HG03432 (cell line): Measurements from ENCODE around the gene TMEM218.

Source experiments
- ATAC-seq: cut with Tn5 transposase; IDR thresholded peaks from one replicate; pipeline ENCODE4 v1.9.1; 2021; ENCODE audit warnings: mild to moderate bottlenecking, moderate library complexity; ENCODE audit not compliant: unreplicated experiment

TMEM218 gene

DNA sequence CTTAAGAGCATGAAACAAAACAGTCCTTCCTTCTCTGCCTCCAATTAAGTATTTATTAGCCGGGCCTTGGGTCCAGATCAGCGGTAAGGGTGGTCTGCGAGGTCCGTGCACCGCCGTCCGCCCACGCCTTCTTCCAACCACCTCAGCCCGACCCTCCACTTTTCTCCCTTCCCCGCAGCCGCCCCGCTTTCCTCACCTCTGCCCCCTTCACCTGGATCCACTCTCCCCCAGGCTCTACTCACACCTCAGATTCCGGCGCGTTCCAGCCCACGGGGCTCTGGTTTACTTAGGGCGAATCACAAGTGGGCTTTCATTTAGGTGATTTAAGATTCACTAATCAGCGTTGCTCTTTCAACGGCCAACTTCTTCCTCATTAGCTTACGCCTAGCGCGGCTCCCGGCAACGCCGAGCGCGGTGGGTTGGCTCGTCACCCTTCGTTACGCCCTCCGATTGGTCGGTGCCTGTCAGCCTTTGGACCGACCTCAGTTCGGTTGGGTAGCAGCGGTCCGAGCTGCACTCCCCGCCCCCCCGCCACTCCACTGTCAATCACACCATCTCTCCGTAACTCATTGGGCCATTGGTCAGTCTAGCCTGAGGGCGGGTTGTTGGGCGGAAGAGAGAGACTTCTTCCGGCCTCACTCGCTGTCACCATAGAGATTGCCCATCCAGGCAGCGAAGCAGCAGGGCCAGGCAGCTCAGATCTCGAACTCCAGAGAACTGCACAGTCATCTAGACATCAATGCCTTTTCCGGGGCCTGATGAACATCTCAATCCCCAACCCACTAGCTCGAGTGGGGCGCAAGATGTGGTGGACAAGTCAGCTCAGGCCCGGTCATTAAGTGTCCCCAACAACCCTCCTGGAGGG lies at the start of gene TMEM218:
Gene TMEM218 (minus strand): TSS at position 284 of the 865 bp plus-strand sequence. CDS start 9,385 bp downstream, outside the sequence.
- ATAC-seq = peak; percentile 99

DNA sequence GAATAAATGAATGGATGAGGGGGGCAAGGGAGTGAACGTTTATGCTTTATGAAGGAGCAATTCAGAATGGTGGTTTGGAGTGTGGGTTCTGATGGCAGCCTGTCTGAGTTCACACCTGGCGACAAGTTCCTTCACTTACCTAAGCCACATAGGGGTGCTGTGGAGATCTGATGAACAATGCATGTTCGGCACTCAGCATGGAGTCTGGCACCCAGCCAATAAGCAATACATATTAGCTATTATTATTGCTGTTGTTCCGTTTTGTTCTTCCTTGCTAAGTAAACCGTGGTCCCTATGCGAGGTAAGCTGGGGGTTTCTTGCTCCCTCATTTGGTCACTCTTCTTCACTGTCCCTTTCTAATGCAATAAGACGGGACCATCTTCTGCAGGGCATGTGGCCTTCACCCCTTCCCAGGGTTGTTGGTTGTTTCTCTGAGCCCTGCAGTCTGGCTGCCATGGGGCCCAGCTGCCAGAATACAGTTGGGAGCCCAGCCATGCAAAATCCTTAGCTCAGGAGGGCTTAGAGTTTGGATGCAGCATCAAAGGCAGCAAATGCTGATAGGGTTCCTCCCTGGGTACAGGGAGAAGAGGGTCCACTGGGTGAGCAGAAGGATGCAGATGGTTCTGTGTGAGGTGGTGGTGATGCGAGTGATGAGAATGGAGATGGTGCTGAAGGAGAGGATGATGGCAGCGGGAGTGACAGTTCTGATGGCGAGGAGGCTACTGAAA lies 46.7 kb upstream of the TMEM218 start:
- no peak for ATAC-seq

DNA sequence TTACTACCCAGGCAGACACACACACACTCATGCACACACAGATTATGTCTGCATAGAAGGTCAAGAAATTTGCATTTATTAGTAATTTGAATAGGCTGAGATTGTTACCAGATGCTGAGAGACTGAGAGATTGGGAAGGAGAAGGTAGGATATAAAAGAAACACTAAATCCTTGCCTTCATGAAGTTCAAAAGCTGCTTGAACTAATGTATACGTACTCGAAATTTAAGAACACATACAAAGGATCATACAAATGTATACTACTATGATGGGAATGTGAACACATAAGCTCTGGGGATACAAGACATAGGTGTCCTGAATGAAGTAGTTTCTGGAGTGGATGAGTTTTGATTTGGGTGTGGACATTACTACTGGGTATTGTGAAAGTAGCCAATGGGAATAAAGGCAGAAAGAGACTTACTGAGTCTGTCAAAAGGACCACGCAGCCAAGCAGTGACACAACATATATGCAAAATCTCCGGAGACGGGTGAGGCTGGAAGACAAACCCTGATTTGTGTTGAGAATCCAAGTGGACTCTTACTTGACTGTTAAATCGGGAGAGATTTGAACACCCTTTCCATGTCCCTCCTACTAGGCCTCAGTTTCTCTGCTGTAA lies 45.8 kb upstream of the TMEM218 start:
- no peak for ATAC-seq

DNA sequence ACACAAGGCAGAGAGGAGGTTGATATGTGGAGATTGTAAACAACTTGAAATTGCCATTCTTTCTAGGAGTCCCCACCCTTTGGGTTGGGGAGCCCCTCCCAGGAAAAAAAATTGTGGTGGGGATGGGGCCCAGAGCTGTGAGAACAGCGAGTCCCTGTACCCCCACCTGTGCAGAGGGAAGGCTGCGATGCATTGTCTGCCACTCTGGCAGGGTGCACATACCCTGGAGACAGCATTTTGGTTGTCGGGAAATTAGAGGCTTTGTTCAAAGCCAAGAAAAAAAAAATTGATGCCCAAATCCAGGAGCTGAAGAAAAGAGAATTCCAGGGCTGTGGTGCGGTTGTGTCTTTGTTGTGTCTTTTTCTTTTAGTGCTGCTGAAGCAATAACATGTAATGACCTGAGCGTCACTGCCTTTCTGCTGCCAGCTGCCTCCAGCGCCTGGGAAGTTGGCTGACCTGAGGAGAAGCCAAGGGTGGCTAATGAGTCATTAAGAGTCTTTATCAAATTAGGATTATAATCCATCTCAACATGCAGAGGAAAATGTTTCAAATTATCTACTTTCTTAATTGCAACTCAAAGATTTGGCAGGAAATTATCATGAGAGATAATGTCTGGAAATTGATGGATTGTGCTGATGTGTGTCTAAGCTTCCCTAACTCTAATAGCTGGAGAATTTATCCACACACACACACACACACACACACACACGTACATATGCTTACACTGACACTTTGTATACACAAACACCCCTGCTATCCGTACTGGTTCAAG lies 45.1 kb upstream of the TMEM218 start:
- no peak for ATAC-seq

DNA sequence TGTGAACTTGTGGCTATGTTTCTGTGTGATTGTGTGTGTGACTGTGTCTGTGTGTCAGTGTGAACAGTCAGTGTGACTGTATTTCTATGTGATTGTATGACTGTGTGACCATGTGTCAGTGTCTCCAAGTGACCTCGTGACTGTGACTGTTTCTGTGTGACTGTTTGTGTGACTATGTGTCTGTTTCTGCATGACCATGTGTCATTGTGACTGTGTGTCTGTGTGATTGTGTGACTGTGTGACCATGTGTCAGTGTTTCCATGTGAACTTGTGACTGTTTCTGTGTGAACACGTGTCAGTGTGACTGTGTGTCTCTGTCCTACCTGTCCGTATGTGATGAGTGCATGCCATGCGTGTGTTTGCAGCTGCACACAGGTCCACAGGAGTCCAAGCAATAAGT lies 44.3 kb upstream of the TMEM218 start:
- ATAC-seq = no peak

DNA sequence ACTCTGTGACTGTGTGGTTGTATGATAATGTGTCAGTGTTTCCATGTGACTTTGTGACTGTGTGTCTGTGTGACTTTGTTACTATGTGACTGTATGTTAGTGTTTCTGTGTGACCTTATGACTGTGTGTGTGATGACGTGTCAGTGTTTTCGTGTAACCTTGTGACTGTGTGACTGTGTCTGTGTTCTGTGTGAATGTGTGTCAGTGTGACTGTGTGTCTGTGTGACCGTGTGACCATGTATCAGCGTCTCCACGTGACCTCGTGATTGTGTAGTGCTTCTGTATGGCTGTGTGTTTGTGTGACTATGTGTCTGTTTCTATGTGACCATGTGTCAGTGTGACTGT lies 43.6 kb upstream of the TMEM218 start:
- ATAC-seq = no peak

DNA sequence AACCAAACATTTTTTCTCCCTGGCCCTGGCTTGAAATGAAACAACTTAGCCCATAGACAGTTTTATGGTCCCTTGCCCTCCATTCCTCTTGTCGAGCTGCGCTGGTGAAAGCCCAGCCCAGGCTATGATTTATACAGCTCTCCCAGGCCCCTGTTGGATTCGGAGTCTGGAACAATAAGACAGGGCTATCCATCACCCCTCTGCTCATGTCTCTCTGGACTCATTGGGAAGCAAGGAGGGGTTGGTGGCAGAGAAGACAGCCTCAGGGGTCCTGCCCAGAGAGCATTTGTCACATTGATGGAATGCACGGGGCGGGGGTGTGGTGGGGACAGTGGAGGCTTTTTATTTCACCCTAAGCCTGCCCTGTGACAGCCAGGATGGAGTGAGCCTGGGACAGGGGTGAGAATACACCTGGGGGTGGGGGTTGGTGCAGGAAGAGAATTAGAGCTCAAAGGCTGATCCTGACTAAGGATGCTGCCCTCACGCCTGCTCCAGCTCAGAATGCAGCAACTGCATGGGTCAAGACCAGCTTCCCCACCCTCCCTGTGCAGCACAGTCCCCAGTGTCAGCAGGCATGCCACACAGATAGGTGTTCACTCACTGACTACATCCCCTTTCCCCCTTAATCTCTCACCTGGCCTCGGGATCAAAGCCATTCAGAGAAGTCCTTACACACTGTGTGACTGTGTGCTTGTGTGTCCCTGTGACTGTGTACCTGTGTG lies 43.1 kb upstream of the TMEM218 start:
- no peak for ATAC-seq

DNA sequence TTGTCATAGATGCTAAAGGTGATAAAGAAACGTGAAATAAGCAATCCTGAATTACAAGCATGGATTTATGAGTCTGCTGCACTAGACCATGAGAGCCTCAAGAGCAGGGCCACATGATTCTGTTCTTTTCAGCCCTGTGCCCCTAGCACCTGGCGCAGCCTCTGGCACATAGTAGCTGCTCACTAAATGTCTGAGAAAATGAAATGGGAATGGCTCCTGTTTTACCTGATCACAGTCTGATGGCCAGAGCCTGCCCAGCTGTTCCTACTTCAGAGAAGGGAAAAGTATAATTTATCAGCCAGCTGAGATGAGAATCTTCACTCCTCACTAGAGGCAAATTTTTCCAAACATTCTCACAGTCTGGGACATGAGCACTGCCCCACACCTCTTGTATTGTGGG lies 42.4 kb upstream of the TMEM218 start:
- ATAC-seq = no peak

DNA sequence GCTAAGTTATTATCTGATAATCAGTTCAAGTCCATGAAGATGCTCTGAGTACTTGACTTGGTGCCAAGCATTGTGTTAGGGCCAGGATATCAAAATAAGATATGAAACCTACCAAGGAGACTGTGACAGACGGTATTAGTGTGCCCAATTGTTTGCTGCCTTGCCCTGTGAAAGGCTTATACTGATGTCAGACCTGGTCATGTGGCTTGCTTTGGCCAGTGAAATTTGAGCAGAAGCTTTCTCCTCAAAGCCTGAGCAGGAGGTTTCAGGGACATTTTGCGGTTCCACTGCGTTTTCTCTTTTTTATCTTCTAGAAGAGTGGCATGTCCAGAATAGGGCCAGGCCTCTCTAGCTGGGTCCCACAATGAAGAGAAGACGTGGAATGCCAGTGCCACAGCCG lies 37.3 kb upstream of the TMEM218 start:
- ATAC-seq = no peak

DNA sequence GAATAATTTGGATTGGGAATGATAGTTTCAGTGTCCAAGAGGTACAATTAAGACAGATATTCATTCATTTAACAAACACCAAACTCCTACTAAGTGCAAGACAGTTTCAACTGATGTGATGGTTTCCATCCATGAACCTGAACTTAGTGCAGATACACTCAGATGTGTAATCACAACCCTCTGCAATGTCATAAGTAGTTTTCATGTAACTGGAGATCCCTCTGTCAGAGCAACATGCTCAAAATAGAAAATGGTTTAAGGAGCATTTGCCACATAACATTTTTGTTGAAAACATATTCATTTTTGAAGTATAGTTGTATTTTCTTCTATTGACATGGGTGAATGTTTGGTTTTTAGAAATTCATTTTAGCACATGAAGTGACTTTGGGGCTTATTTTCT lies 36.6 kb upstream of the TMEM218 start:
- ATAC-seq = no peak

DNA sequence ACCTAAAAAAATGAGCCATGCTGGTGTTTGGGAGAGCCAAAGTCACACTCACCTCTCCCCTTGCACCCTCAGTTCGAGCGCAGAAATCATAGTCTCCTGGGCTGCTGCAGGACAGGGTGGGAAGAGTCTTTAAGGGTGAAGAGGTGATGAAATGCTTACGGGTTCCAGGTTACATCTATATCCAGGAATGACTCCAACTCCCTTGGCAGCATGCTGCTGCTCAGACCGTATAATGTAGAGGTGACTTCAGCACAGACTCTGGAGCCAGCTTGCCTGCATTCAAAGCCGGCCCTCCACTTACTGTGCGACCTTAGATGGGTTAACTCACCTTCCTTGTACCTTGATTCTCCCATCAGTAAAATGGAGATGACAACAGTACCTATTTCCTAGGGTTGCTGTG lies 35.9 kb upstream of the TMEM218 start:
- ATAC-seq = no peak

DNA sequence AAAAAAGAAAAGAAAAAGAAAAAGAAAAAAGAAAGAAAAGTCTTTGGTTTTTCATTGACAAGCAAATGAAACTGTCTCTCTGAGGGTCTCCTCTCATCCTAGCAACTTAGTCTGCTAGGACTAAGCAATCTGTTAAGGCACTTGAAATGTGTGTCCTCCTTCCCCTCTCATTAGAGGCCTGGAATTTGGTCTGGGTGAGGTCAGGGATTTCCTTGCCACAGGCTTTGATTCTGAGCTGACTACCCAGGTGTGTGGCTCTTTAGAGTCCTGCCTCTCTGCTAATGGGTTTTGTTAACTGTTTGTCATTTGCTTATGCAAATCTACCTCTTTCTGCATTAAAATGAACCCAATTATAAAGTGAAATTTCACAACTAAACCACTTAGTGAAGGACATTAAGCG lies 34.8 kb upstream of the TMEM218 start:
- no peak for ATAC-seq

DNA sequence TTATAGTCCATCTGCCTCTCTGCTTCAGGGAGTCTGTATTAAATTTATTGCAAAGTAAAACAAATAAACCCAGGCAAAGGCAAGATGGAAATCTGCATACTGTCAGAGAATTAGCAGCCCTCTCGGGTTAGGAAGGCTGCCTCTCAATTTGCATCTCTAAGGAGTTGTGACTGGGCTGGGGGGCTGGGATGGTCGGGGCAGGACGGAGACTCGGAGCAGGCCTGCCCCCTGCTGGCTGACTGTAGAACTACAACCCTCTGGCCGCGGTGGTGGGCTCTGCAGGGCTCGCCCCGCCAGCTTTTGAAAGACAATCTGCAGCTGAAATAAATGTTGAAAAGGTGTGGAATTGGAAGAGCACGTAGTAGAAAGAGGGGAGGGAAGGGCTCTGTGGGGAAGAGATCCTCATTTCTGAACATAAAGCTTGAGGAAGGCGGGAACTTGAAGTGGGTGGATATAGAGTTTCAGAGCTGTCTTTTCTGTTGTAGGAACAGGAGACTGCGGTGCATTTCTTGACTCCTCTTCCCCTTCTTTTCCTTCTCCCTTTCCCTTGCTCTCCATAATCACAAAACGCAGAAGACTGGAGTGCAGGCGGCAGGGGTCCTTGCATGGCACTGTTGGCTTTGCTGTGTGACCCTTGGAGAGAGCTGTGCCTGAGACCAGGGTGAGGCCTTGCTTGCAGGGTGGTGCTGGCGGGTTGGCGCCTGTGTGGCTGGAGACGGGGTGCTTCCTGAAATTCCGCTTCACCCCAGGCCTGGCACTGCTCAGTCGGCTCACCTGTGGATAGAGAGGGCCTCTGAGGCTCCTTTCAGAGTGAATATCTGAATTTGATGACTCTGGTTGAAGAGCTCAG lies 30.5 kb upstream of the TMEM218 start:
- ATAC-seq = peak; percentile 83

DNA sequence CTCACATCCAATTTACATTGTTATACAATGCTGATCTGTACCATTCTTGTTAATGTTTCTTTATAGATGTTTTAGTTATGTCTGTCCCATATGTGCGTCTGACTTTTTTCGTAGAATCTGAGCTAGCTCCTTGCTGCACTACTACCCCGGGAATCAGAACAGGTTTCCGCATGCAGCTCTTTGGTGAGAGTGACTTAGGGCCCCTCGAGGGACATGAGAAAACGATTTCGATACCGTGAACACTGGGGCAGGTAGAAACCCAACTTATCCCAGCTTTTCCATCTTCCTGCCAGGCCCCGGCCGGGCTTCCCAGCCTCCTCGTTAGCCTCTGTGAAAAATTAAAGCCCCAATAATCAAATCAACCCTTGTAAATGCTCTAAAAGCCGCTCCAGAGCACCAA lies 29.8 kb upstream of the TMEM218 start:
- no peak for ATAC-seq

DNA sequence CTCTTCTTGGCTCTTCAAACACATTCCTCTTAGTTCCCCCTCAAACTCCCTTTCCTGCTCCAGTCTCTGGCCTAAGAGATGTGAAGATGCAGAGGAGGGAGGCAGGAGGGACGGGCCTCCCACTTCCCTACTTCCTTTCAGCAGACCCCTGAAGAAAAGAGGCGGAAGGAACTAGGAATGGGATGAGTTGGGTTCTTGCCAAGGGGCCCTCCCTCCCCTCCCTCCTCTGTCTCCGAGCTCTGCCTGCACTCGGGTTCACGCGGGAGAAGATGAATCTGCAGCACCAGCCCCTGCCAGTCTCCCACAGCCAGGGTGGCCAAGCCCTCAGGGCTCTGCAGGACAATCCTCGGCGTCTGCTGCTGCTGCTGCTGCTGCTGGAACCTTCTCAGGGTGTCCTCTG lies 28.8 kb upstream of the TMEM218 start:
- no peak for ATAC-seq

DNA sequence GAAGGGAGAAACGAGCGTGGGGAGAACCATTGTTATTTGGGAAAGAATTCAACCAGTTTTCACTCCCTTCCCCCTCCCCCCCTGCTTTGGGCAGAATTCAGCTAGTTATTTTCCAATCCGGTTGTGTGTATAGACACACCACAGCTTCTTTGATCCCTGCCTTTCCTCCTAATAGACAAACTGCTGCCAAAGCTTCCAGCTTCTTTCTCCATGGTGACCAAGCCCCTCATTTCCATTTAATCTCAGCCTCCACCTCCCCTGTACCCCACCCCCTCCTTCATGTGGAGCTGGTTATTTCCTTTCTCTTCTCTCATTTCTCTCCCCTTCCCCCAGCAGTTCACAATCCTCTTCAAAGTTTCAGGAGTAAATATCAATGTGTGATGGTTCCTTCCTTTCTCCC lies 28.4 kb upstream of the TMEM218 start:
- ATAC-seq = no peak

DNA sequence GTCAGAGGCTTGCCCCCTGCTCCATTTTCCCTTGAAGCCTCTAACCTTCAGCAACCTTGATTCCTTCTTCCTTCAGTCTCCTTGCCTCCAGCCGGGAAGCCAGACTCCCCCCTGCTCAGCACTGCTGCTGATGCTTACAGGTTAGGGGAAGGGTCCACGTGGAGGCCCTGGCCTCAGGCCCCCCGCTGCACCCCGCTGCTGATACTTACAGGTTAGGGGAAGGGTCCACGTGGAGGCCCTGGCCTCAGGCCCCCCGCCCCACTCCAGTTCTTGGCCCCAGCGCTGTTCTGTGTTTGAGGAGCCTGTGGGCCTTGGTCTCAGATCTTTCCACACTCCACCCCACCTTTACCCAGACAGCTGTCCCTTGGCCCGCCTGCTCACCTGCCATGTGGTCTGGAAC lies 27.5 kb upstream of the TMEM218 start:
- ATAC-seq = no peak

DNA sequence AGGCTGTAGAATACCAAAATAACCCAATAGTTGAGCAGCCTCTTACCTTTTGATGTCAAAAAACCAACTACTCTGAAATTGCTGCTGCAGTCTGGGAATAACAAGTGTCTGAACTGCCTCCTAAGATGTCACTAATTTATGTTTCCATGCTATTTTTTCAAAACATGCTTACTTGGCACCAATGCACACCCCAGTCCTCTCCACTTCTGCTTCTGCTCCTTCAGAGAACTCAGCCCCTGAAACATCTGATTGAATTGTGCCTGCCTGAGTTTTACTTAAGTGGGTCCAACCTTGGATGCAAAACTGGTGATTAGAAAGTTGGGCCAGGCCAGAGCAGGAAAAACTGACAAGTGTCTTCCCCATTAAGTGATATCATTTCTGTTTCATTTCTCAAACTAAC lies 24.6 kb upstream of the TMEM218 start:
- ATAC-seq = no peak

DNA sequence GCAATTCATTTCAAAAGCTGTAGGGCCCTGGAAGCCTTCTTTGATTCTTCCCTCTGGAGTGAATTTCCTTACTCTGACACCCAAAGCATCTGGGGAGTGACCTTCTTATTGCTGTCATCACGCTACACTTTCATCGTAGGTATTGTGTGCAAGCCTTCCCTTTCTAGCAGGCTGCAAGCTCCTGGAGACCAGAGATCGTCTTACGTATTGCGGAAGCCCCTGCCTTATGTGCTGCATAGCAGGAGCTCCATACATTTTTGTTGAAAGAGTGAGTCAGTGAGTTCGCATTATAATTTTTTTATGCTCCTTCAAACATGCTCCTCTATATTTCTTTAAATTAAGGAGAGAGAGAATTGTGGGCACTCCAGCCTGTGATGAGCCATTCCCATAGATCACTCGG lies 21.2 kb upstream of the TMEM218 start:
- ATAC-seq = no peak

DNA sequence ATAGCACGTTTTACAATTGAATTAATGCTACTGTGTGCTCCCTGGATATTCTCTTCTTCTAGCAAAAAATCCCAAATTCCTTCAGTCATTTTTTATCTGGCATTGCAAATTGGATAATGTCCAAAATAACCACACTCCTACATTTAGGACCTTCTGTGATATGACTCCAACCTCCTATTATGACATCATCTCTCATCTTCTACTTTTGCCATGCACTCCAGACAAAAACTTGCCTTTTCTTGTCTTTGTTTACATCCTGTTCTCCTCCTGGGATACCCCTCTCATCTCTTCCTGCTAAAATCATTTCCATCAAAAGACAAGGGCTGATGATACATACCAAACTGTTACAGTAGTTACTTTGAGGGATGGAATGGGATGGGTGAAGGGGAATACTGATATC lies 20.6 kb upstream of the TMEM218 start:
- no peak for ATAC-seq
